Measurements from ENCODE around the gene PAK6.

Gene PAK6

DNA sequence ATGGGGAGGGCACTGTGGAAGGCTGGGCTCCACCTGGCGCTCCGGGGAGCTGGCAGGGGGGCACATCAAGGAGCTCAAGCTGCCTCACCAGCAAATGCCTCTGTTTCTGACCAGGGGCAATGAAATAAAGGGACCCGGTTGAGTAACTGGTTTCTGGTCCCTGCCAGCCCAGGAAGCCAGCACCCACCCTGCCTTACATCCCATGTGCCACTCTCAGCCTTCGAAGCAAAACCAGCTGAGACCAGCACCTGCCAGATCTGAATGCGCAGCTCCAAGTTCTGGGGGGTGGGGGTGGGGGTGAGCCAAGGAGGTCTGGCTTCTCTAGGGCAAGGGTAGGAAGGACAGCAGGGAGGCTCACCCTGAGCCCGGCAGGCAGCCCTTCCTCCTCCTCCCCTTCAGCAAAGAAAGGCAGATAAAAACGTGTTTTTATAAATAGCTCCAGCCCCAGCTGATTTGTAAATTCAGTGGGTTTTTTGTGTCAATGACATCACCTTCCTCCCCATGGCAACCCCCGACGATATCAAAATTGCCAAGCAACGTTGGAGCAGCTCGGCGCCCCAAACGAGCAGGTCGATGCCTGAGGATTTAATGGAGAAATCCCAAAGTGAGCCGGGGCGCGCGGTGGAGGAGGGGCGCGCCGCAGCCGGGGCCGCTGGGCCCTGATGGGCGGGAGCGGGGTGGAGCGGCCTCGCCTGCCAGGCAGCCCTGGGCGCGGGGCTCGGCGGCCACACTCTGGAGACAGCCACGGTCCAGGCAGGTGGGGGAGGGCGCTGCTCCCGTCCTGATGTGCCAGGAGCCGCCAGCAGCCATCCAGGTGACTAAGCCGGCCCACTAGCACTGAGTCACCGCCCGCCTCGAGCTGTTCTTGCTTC, at the start of gene PAK6:
PAK6 (plus strand) TSS at position 532 of the 872 bp plus-strand sequence. CDS start 25,723 bp downstream, outside the sequence.
- DNase-seq, result no peak

GRCh38 chr15:40190591-40190990, 48.3 kb upstream of the PAK6 start:
- DNase-seq, result peak; percentile 21 to 35

DNA sequence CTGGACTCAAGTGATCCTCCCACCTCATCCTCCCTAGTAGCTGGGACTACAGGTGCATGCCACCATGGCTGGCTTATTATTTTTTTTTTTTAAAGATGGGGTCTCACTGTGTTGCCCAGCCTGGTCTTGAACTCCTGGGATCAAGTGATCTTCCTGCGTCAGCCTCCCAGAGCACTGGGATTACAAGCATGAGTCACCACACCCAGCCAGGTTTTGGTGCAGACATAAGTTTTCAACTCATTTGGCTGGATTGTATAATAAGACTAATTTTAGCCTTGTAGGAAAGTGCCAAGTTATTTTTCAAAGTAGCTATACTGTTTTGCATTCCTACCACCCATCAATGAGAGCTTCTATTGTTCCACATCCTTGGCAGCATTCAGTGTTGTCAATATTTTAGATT, 45.9 kb upstream of the PAK6 start:
- DNase-seq, result no peak

- DNase-seq, result no peak
Measured at GRCh38 chr15:40197434-40197833, 41.4 kb upstream of the PAK6 start.

DNA sequence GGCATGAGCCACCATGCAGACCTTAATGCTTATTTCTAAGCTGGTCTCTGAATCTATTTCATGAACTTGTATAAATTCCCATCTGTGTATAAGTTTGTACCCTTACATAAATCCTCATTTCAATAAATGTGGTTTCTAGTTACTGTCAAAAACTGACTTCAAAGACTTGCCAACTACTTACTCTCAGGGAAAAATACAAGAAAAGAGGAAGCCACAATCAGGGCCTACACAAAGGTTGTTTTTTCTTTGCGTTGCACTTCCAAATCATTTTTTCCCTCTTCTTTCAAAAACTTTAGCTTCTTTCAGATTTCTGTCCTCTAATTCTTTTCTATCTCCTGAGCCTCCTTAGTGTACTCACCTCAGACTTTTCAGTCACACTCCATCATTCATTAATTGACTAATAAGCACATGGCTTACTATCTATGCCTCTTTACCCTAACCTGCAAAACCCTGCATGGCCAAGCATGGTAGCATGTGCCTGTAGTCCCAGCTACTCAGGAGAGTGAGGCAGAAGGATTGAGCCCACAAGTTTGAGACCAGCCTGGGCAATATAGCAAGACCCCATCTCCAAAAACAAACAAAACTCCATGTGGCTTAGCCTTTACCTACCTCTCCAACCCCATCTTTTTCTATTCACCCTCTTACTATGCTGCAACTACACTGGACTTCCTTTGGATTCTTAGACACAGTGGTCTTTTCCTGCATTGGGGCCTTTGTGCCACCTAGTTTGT, 40.3 kb upstream of the PAK6 start:
- no peak for DNase-seq

- no peak for DNase-seq
Measured at GRCh38 chr15:40204100-40204499, 34.8 kb upstream of the PAK6 start.

- peak; percentile 7 to 53 for DNase-seq
Measured at GRCh38 chr15:40217166-40217824, 21.6 kb upstream of the PAK6 start.

DNA sequence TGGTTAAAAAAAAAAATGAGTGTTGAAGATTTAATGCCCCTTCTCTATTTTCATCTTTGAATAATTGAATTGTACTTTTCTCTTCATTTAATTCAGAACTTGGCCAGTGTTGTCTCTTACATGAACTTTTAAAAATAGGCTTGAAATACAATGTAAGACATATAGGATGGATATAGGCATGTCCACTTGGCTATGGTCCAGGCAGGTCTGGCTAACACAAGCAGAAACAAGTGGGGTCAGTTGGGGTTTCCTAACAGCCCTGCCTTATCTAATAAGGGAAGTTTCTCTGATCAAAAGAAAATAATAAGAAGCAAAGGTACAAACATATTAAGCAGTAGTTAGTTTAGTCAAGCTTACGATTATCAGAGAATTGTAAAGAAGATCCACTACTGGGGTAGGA, 19.1 kb upstream of the PAK6 start:
- no peak for DNase-seq

- no peak for DNase-seq
Measured at GRCh38 chr15:40222131-40222530, 16.7 kb upstream of the PAK6 start.

DNA sequence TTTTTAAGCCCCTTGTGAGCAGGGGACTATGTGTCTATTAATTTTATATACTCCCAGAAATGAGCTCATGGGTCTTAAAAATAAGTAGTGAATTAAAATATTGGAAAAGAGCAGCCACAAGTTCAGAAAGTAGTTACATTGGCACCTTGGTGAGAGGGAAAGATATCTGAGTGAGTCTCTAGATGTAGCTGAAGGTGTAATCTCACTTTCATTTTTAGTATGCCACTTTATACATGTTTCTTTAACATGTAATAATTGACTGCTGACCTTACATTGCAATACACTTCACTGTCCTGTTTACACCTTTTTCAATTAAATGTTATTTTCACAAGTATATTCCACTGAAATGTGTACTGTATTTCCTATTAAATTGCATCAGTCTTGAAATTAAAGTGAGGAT, 12.1 kb upstream of the PAK6 start:
- no peak for DNase-seq

- DNase-seq, result no peak
Measured at GRCh38 chr15:40229316-40229715, 9.5 kb upstream of the PAK6 start.

DNA sequence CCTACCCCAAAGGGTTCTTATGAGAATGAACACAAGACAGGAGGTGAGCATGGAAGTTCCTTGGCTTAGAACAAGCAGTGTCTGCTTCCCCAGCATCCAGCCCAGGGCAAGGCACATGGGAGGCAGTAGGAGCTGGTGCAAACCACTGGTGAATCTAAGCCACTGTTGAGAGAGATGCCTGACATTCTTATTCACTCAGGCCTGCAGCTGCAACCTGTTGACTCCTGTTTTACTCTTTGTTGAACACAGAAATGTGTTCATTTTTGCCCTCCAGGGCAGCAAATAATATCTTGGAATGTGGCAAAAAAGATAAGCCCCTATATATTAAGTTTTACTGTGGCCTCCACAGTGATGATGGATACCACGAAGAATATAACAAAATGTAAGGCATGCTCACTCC, 8.9 kb upstream of the PAK6 start:
- DNase-seq, result no peak

- DNase-seq, result no peak
Measured at GRCh38 chr15:40232625-40233070, 6.2 kb upstream of the PAK6 start.

- DNase-seq, result no peak
Measured at GRCh38 chr15:40233727-40234577, 4.9 kb upstream of the PAK6 start.

- no peak for DNase-seq
Measured at GRCh38 chr15:40234783-40235182, 4.1 kb upstream of the PAK6 start.

- DNase-seq, result no peak
Measured at GRCh38 chr15:40235201-40235885, 3.5 kb upstream of the PAK6 start.

DNA sequence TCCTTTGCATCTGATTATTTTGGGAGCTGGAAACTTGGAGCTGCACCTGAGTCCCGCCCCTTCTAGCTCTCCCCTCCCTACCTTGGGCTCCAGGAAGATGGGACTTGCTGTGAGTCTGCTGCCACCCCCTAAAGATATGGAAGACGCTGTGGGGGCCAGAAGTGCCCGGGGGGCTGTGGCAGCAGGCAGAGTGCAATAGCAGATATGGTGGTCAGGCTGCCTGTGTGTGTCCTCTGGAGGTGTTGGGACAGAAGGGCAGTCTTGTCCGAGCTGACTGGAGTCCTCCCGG, 485 bp downstream of the PAK6 start:
- no peak for DNase-seq

GRCh38 chr15:40239693-40240618, 1.1 kb downstream of the PAK6 start:
- DNase-seq, result no peak

- no peak for DNase-seq
Measured at GRCh38 chr15:40240619-40241221, 1.9 kb downstream of the PAK6 start.

All from SW 1271 (cell line).